HG02763 (cell line): ENCODE measurements around the gene ACACB.
A peak's percentile ranks its signal among the peaks of the same experiment; 100 is the strongest.

Experiments
- ATAC-seq: cut with Tn5 transposase; IDR thresholded peaks from one replicate; pipeline ENCODE4 v1.9.1; 2021; ENCODE audit warnings: mild to moderate bottlenecking, moderate library complexity; ENCODE audit not compliant: unreplicated experiment

The ACACB gene

DNA sequence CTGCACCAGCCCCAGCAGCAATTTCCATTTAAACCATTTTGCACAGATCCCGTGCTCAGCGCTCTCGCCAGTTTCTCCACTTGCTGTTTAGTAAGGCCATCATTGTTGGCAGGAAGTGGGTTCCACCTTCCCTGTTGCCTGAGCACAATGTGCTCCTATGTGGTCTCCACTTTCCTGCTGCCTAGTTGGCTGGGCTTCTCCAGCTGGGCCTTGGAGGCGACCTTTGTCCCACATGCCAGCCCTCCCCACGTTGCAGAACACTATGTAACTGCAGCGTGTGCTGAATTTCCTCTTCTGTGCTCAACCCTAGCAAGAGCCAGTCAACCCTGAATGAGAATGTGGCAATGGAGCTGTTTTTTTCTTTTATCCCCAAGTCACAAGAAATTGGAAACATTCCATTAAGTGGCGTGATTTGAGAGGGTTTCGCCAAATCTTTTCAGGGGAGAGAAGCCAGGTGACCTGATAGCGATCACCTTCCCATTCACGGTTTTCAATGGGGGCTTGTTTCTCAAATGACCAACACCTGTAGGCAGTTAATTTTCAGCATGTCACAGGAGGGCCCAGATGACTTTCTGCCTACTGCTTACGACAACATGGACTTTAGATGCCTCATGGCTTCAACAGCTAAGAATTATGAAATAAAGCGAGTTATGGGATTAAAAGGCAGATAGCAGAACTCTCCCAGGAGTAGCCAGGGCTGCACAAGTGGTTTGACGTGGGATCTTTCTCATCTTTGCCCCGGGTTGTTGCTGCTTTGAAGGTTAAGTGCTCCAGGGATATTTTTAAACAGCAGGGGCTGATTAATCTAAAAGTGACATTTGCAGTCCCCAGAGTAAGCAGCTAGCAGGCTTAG lies at the start of gene ACACB:
ACACB (plus strand) TSS at position 830 of the 853 bp plus-strand sequence. CDS start 22,819 bp downstream, outside the sequence.
- ATAC-seq: no peak

DNA sequence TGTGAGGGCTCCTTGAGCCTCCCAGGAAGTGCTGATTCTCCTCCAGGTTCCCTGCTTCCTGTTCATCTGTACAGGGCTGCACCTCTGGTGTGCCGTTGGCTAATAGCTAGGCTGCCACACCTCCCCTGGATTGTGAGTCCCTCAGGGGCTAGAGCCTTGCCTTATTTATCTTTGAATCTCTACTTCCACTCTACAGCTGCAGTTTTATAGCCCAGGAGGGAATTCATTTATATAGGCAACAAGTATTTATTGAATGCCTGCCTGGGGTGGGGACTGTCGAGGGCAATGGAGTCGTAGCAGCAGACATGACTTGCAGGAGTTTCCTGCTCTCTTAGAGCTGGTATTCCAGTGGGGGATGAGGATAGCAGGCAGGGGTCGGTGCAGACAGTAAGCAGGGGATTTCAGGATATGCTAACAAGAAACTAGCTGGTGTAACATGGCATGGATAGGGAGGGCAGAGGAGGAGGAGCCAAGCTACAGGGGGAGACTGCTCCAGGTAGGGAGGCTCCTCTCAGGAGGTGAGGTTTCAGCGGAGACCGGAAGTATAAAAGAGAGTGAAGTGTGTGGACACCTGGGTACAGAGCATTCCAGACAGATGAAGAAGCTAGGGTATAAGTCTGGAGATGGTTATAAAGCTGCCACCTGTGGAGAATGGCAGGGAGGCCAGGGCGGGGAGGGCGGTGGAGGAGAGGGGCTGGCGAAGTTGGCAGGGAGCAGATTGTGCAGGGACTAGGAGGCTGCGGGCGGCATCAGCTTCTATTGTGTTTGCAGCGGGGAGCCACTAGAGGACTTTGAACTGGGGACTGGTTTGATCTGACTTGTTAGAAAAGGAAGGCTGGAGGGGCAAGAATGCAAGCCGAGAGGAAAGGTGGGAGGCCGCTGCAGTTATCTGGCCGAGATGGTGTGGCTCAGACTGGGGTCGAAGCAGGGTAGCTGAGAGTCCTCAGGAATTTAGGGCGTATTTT lies 46.8 kb upstream of the ACACB start:
- ATAC-seq: no peak

DNA sequence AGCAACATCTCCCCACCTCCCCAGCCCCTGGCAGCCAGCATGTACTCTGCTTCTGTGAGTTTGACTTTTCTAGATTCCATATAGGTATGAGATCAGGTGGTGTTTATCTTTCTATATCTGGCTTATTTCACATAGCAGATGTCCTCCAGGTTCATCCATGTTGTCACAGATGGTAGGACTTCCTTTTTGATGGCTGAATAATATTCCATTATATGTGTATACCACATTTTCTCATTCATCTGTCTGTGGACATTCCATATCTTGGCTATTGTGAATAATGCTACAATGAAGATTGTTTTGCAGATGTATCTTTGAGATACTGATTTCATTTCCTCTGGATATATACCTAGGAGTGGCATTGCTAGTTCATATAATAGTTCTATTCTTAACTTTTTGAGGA lies 41.5 kb upstream of the ACACB start:
- no peak for ATAC-seq

DNA sequence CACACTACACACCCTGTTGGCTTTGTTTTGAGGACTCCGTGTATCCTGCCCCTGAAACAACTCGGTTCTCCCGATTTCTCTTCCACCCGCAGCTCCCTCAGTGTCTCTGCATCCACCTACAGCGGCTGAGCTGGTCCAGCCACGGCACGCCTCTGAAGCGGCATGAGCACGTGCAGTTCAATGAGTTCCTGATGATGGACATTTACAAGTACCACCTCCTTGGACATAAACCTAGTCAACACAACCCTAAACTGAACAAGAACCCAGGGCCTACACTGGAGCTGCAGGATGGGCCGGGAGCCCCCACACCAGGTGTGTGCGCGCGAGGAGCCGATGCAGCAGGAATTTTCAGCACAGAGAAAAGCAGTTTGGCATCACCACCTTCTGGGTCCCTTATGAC lies 33.6 kb upstream of the ACACB start:
- no peak for ATAC-seq

DNA sequence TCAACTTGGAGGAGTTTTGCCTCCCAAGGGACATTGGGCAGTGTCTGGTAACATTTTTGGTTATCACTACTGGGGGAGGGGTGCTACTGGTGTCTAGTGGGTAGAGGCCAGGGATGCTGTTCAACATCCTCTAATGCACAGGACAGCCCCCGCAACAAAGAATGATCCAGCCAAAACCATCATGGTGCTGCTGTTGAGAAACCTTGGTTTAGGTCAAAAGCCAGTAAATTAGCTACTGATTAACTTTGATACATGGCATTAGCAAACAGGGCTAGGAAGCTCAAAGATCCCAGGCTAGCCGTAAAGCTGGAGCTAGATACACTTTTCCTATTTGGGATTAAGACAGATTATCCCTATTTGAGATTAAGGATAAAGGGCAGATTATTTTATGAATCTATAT lies 32.0 kb upstream of the ACACB start:
- no peak for ATAC-seq

DNA sequence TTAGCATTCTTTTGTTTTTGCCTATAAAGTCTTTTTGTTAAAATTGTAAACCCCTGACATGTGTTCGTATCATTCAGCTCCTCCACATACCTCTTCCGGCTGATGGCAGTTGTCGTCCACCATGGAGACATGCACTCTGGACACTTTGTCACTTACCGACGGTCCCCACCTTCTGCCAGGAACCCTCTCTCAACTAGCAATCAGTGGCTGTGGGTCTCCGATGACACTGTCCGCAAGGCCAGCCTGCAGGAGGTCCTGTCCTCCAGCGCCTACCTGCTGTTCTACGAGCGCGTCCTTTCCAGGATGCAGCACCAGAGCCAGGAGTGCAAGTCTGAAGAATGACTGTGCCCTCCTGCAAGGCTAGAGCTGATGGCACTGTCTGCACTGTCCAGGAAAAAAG lies 30.8 kb upstream of the ACACB start:
- no peak for ATAC-seq

DNA sequence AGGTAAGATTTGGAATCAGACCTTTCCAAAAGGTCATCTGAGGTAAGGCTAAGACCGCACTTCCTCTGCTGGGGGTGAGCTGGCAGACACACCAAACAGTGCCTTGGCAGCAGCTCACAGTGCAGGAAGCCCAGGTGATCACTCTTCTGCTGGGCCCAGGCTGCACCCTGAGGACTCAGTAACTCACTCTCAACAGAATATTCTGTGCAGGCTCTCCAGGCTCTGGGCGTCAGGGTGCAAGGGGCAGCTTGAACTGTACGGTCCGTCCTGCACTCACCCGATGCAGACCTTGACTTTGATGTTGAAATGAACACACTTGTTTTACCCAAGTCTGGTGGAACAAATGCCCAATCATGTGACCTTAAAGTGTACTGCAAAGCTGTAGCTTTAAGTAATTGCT lies 29.1 kb upstream of the ACACB start:
- no peak for ATAC-seq

DNA sequence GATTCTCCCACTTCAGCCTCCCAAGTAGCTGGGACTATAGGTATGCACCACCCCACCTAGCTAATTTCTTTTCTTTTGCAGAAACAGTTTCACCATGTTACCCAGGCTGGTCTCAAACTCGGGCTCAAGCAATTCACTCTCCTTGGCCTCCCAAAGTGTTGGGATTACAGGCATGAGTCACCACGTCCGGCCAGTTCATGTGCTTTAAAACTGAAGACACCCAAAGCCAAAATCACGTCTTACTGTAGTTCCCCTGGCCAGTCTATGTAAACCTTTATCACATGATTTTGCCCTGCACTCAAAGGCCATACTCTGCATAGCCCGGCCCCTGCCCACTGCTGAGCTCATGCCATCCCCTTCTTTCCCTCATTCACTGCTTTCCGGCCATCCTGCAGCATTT lies 27.6 kb upstream of the ACACB start:
- ATAC-seq: no peak

DNA sequence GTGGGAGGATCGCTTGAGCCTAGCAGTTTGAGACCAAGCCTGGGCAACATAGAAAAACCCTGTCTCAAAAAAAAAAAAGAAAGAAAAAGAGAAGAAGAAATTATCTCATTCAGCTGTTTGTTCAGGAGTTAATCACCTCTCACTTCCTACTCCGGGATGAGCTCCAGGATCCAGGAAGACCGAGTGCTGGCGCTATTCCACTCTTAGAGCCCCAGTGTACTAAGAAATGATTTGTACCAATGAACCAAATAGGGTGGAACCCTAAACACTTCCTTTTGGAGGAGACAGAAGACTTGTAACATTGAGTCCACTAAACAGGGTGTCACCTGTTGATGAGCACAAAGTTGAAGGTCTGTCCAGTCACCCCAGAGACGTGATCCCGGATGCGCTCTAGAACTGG lies 26.7 kb upstream of the ACACB start:
- ATAC-seq: no peak

DNA sequence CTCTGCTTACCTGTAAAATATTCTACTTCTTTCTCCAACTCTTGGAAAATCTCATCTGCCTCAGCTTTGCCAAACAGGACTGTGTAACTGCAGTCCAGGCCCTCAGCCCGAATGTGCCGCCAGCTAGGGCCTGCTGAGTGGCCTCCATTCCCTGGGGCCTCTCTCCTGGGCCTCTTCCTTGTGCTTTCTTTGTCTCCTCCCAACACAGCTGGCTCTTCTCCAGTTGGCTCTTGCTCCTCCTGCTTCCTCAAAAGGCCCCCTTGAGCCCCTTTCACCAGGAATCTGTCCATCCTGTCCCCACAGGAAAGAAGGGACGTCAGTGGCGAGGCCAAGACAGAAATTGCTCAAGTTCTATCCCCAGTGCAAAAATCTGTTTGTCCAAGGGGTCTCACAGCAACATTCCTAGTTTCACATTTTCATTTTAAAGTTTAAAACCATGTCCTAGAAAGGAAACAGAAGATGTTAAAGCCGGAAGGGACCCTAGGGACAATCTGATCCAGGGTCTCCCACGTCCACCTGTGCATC lies 23.8 kb upstream of the ACACB start:
- ATAC-seq: no peak

DNA sequence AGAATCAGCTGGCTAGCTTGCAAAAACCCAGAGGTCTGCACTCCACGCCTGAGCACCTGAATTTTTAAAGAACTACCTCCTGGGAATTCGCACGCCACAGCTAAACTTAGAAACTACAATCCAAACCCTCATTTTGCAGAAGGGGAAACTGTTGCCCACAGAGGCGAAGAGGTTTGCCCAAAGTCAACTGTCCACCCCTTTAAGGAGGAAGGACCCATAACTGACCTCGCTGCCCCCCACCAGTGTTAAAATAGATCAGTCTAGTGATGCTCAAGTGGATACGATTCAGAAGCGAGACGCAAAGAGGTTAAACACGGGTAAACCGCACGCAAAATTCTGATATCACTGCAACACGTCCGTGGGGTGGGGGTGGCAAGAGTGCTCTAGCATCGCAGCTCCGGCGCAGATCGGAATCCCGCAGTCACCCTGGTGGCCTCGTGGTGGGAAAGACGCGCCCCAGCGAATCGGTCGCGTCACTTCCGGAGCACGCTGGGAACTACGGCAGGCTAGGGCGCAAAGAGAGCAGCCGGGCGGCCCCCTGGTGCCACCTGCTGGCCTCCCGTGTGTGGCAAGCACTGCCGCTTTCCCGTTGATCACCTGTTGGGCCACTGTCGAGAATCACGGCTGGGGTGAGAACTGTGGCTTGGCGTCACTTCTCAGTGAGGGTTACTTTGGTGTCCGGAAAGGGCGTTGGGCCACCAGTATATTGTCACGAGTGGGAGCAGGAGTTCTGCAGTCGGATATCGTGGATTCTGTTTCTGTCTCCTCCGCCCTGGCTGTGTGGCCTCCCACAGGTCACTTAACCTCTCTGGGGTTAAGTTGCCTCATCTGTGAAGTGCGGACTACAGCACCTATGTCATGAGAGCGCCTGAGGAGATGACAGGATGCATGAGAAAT lies 23.1 kb upstream of the ACACB start, which contains the start of gene ALKBH2:
ALKBH2 (minus strand) TSS at position 451 of the 897 bp plus-strand sequence. CDS start 686 bp downstream, outside the sequence.
- peak; percentile 65 for ATAC-seq

DNA sequence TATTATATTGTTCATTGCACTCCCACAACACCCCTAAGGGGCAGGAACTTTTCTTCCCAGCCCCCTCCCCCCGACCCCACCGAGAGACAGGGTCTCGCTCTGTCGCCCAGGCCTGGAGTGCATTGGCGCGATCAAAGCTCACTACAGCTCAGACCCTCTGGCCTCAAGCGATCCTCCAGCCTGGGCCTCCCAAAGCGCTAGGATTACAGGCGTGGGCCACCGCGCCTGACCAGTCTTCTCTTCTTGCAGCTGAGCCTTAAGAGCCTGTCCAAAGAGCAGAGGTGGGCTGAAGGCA lies 19.3 kb upstream of the ACACB start:
- no peak for ATAC-seq

DNA sequence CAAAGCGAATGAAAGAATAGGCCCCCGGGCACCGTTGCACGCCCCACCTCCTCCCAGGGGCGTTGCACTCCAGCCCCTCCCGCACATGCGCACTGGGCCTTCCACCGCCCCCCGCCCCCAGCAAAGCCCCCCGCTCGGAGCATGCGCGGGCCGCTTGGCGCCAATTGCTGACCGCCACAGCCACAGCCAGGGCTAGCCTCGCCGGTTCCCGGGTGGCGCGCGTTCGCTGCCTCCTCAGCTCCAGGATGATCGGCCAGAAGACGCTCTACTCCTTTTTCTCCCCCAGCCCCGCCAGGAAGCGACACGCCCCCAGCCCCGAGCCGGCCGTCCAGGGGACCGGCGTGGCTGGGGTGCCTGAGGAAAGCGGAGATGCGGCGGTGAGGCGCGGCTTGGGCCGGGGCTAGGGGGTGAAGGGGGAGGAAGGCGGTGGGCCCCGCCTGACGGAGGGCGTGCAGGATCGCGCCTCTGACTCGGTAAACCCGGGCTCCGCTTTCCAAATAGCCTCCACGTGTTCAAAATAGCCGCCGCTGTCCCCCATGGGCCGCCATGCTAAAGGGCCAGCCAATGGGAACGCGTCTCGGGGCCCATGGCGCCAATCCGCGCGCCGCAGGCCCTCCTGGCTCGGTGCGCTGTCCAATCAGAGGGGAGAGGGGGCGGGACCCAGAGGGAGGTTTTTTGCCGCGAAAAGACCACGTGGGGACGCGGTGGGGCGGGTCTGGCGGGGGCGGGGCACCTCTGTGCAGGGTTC lies 18.8 kb upstream of the ACACB start, which contains the start of gene UNG:
UNG (plus strand) TSS at position 163 of the 748 bp plus-strand sequence; CDS start at position 246, 83 bp downstream.
- peak; percentile 94 for ATAC-seq

DNA sequence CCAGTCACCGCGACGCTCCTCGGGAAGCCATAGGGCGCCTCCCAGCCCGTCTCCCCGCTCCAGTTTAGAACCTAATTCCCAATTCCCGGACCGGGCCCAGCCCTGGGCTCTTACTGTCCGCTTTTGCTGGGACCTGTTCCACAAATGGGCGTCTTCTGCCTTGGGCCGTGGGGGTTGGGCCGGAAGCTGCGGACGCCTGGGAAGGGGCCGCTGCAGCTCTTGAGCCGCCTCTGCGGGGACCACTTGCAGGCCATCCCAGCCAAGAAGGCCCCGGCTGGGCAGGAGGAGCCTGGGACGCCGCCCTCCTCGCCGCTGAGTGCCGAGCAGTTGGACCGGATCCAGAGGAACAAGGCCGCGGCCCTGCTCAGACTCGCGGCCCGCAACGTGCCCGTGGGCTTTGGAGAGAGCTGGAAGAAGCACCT lies 18.2 kb upstream of the ACACB start:
- ATAC-seq: peak; percentile 20

DNA sequence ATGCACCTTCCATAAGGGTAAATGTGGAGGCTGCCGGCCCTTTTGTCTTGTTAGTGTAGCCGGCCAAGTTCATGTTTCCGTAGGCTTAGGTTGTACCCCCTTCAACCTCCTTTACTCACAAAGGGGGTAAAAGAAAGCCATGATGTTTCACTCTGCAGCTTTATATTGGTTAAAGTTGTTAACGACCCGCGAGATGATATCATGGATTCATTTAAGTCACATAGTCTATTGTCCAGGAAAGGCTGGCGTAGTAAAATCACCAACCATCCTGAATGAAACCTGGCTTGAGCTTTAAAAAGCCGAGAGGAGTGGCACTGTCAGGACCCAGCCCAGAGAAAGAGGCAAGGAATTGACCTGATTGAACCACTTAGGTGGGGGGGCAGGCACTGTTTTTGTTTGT lies 17.7 kb upstream of the ACACB start:
- no peak for ATAC-seq

DNA sequence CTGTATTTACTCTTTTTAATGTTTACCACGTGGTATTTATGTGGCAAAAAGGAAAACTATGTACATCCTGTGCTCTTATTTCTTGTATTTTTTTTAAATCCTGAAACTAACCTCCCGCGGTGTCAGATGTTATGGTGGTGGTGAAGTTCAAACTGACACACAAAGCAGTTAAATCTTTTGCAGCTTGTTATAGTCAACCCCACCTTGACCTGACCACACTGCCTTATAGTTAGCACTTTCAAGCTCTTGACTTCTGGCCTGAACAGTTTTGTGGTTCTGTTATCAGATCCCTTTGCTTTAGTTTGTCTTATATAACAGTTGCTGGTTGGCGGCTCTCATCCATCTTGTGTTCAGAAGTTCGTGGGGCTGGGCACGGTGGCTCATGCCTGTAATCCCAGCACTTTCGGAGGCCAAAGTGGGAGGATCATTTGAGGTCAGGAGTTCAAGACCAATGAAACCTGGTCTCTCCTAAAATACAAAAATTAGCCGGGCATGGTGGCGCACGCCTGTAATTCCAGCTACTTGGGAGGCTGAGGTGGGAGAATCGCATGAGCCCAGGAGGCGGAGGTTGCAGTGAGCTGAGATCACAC lies 16.9 kb upstream of the ACACB start:
- ATAC-seq: no peak

DNA sequence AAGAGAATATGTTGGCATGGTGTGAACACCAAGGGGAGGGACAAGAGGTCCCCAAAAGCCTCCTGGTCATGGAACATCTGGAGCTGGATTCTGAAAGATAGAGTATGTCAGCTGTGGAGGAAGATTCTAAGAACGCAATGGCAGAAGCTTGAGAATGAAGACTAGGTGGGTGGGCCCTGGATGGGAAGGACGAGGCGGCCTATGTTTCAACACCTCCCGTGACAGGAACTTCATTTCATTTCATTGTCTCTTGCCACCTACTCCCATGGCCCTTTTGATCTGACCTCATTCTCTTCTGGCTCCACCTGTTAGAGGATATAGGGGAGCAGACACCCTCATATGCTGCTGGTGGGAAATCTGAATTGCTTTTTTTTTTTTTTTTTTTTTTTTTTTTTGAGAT lies 15.6 kb upstream of the ACACB start:
- ATAC-seq: no peak

DNA sequence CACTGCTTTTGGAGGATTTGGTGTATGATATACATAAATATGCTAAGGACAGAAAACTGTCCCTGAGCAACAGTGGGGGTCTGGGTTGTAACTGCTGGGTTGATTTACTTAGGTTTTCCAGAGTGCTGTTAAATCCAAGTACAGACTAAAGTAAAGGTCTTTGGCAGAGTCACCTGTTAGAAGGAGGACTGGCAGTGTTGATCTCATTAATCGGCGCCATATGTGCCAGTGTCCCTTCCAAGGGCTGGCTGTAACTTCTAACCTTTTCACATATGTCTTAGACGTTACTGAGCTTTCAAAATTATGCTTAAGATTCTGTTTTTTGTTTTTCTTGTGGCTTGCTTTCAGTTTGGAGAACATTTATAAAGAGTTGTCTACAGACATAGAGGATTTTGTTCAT lies 13.9 kb upstream of the ACACB start:
- ATAC-seq: no peak

DNA sequence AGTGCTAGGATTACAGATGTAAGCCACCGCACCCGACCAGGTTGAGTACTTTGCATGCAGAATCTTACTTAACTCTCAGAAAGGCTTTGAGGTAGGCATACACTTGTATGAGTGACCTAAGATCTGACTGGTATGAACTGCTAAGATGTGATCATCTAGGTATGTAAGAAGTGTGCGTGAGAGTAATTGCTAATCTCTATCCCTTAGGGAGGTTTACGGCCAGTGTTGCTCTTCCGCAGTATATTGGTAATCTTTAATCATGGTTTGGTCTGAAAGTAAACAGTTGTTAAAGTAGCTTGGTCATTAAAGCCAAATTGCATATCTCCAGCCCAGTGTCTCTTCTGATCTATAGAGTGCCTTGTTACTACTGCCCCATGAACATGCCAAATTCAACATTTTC lies 11.2 kb upstream of the ACACB start:
- no peak for ATAC-seq
